ENCODE measurements around the gene CCND3. TPM values are rescaled to one million over a fixed set of nuclear protein-coding genes. Genes with fewer than 3 reads are reported as not detected.

Gene CCND3
- total and polyA plus RNA-seq, 2 of the 8 experiments (the other 6 are each of a cell fraction or from before 2014, with no cell fraction given) = 30.6 to 32.9 TPM

DNA sequence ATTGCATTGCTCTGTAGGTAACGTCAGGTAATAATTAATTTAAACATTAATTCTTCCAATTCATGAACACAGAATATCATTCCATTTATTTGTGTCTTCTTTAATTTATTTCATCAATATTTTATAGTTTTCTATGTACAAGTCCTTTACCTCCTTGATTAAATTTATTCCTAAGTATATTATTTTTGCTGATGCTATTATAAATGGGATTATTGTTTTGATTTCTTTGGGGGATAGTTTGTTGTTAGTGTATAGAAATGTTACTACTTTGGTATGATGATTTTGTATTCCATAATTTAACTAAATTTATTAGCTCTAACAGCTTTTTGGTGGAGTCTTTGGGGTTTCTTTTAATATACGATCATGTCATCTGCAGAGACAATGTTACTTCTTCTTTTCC is 44.7 kb upstream of the CCND3 start:
- H4K5ac ChIP-seq (ENCODE audit: insufficient read length, low read depth, low read length) = no peak overlapping the region
- H3K4me3 ChIP-seq (ENCODE audit: extremely low read depth in 1 of 4, insufficient read depth in 2 of 4, low read depth in 3 of 4, low read length in 4 of 4) = no peak overlapping the region
- no peaks in the 10 kb centered on the region for H3K36me3 ChIP-seq (ENCODE audit: control insufficient read depth in 2 of 4, insufficient read depth in 4 of 4, low read length in 3 of 4)
- no peak overlapping the region for H3K56ac ChIP-seq (replicated peaks; ENCODE audit: insufficient read length, low read depth, low read length)
- no peak overlapping the region for H3K4me2 ChIP-seq (ENCODE audit: insufficient read depth in 1 of 2, low read depth in 2 of 2, low read length in 2 of 2)
- no peak overlapping the region for H3K18ac ChIP-seq (ENCODE audit: extremely low read depth, low read length)
- no peak for FAIRE-seq
- no peaks in the 10 kb centered on the region for H3K9me3 ChIP-seq (ENCODE audit: insufficient read depth in 2 of 2, low read depth in 1 of 2, low read length in 1 of 2)
- H4K8ac ChIP-seq (ENCODE audit: extremely low read depth, insufficient read depth, low read length) = no peak overlapping the region
- no peak overlapping the region for H3K9ac ChIP-seq (replicated peaks in 1 of 4; ENCODE audit: extremely low read depth in 1 of 4, low read depth in 3 of 4, low read length in 3 of 4)
- no peak overlapping the region for H2BK5ac ChIP-seq (ENCODE audit: low read depth, low read length)
- no peaks in the 10 kb centered on the region for H3K27me3 ChIP-seq (replicated peaks in 1 of 4; ENCODE audit: control insufficient read depth in 3 of 4, extremely low read depth in 1 of 4, insufficient read depth in 3 of 4, low read length in 3 of 4)
- no peaks in the 10 kb centered on the region for H3K79me1 ChIP-seq (ENCODE audit: low read depth, low read length)
- CTCF ChIA-PET (ENCODE audit: partially characterized antibody) = interaction anchor here (0.6 to 1.7 kb wide), 2 partner anchors 18 to 194 kb away, joined by 3 read pairs; no protein-coding TSS in a partner anchor
- H2BK15ac ChIP-seq (ENCODE audit: low read length) = no peak overlapping the region
- no peak overlapping the region for H3K4ac ChIP-seq (replicated peaks; ENCODE audit: insufficient read length, low read depth, low read length)
- POLR2A ChIA-PET (ENCODE audit: partially characterized antibody) = interaction anchor here (1.5 kb wide), 1 partner anchor 9 kb away, joined by 3 read pairs; no protein-coding TSS in a partner anchor
- H2BK120ac ChIP-seq (replicated peaks; ENCODE audit: low read depth, low read length) = no peak overlapping the region
- no peak overlapping the region for H3K23ac ChIP-seq (ENCODE audit: insufficient read length)
- 77% methylated on average over 2 of the region's 2 CpGs; no CpG with 5 or more reads in 1 of the 2 experiments for WGBS, 2 experiments (ENCODE audit: extremely low coverage in 1 of 2, insufficient coverage in 1 of 2, insufficient read length in 1 of 2, insufficient replicate concordance in 2 of 2, low coverage in 1 of 2, low lambda C conversion rate in 2 of 2, missing lambda C conversion rate in 1 of 2)
- H3K79me2 ChIP-seq (ENCODE audit: control insufficient read depth in 1 of 2, insufficient read depth in 2 of 2, low read length in 2 of 2) = no peaks in the 10 kb centered on the region
- no peaks in the 10 kb centered on the region for H3K4me1 ChIP-seq (replicated peaks in 1 of 4; ENCODE audit: control insufficient read depth in 3 of 4, insufficient read depth in 4 of 4, low read length in 3 of 4)
- no peak overlapping the region for H2AFZ ChIP-seq (ENCODE audit: low read length)
- H4K91ac ChIP-seq (replicated peaks; ENCODE audit: insufficient read length, low read length) = no peak overlapping the region
- TF ChIP-seq, protein P1, sequence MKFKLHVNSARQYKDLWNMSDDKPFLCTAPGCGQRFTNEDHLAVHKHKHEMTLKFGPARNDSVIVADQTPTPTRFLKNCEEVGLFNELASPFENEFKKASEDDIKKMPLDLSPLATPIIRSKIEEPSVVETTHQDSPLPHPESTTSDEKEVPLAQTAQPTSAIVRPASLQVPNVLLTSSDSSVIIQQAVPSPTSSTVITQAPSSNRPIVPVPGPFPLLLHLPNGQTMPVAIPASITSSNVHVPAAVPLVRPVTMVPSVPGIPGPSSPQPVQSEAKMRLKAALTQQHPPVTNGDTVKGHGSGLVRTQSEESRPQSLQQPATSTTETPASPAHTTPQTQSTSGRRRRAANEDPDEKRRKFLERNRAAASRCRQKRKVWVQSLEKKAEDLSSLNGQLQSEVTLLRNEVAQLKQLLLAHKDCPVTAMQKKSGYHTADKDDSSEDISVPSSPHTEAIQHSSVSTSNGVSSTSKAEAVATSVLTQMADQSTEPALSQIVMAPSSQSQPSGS (IDR thresholded peaks at IDR 0.05; ENCODE audit: low read length) = no peak
- TF ChIP-seq EP300 (IDR thresholded peaks at IDR 0.05; ENCODE audit: borderline replicate concordance in 1 of 2, low read depth in 2 of 2, low read length in 2 of 2) (no peak), MAFK (IDR thresholded peaks at IDR 0.05; ENCODE audit: low read depth, low read length) (no peak), CHD2 (IDR thresholded peaks at IDR 0.05; ENCODE audit: low read length) (no peak), TAF7 (optimal IDR thresholded peaks at IDR 0.05; ENCODE audit: borderline replicate concordance, low read depth, low read length) (no peak), SP1 (IDR thresholded peaks at IDR 0.05; ENCODE audit: low read depth, low read length) (no peak), SP2 (IDR thresholded peaks at IDR 0.05; ENCODE audit: low read length) (no peak), ASH2L (IDR thresholded peaks at IDR 0.05; ENCODE audit: low read length) (no peak), RNF2 (IDR thresholded peaks at IDR 0.05; ENCODE audit: borderline replicate concordance, low read depth, low read length, missing control alignments, poor library complexity, severe bottlenecking) (no peak), TBP (IDR thresholded peaks at IDR 0.05; ENCODE audit: low read depth, low read length) (no peak), POU5F1 (IDR thresholded peaks at IDR 0.05; ENCODE audit: low read depth, low read length) (no peak), RFX5 (IDR thresholded peaks at IDR 0.05; ENCODE audit: borderline replicate concordance, low read depth, low read length) (no peak), NANOG (IDR thresholded peaks at IDR 0.05; ENCODE audit: insufficient read depth, low read depth, low read length, poor library complexity, severe bottlenecking) (no peak)
- no peak overlapping the region for H2BK12ac ChIP-seq (ENCODE audit: low read depth, low read length)
- no peak overlapping the region for H3K27ac ChIP-seq (ENCODE audit: low read depth, low read length)
- DNase-seq (ENCODE audit: low read depth in 1 of 2, low spot score in 2 of 2) = no peak
- H2AK5ac ChIP-seq (ENCODE audit: low read depth, low read length) = no peak overlapping the region
- no peak overlapping the region for H3K14ac ChIP-seq (ENCODE audit: insufficient read length)
- no peaks in the 10 kb centered on the region; the same call in 1 of the 2 replicates for H3K23me2 ChIP-seq (ENCODE audit: low read depth, low read length)
- no peak overlapping the region for H2BK20ac ChIP-seq (ENCODE audit: low read length)
- H4K20me1 ChIP-seq (replicated peaks in 1 of 2; ENCODE audit: control insufficient read depth in 1 of 2, insufficient read depth in 2 of 2, low read length in 2 of 2) = no peaks in the 10 kb centered on the region

Measured in H1 (cell line).